ENCODE data around the gene RAB3GAP1. TPM values are rescaled to one million over a fixed set of nuclear protein-coding genes. Genes with fewer than 3 reads are reported as not detected.
"Not testable (repeated sequence)": the region's sequence is repeated elsewhere in the genome, so short reads cannot be mapped to it uniquely, and the experiment has no call there.

Gene RAB3GAP1
- total RNA-seq, 1 donor from 2014 or later, result 46.7 TPM

- DNase-seq (ENCODE audit: extremely low spot score, unreplicated experiment), result no peak
- Mint-ChIP-seq H3K4me1 (ENCODE audit: unreplicated experiment) (no peaks in the 10 kb centered on the region), H3K27me3 (ENCODE audit: unreplicated experiment) (peaks cover 41% of the 10 kb centered on the region), H3K9me3 (ENCODE audit: unreplicated experiment) (no peaks in the 10 kb centered on the region), H3K36me3 (ENCODE audit: unreplicated experiment) (no peaks in the 10 kb centered on the region), H3K4me3 (ENCODE audit: unreplicated experiment) (no peak overlapping the region), H3K27ac (ENCODE audit: unreplicated experiment) (no peak overlapping the region)
- TF ChIP-seq CTCF (IDR thresholded peaks at IDR 0.05), result no peak
These were observed 28.1 kb upstream of the RAB3GAP1 start for GRCh38 chr2:135023886-135024485.

- no peak for DNase-seq (ENCODE audit: extremely low spot score, unreplicated experiment)
- H3K9me3 Mint-ChIP-seq (ENCODE audit: unreplicated experiment), result peaks cover 7% of the 10 kb centered on the region
- H3K27me3 Mint-ChIP-seq (ENCODE audit: unreplicated experiment), result peaks cover 15% of the 10 kb centered on the region
- TF ChIP-seq CTCF (IDR thresholded peaks at IDR 0.05), result no peak
- H3K4me1 Mint-ChIP-seq (ENCODE audit: unreplicated experiment), result no peaks in the 10 kb centered on the region
- no peak overlapping the region for H3K4me3 Mint-ChIP-seq (ENCODE audit: unreplicated experiment)
- no peak overlapping the region for H3K27ac Mint-ChIP-seq (ENCODE audit: unreplicated experiment)
- no peaks in the 10 kb centered on the region for H3K36me3 Mint-ChIP-seq (ENCODE audit: unreplicated experiment)
These were observed 22.5 kb upstream of the RAB3GAP1 start for GRCh38 chr2:135029481-135030134.

GRCh38 chr2:135030826-135031225, 21.3 kb upstream of the RAB3GAP1 start:
- H3K27ac Mint-ChIP-seq (ENCODE audit: unreplicated experiment), result no peak overlapping the region

GRCh38 chr2:135033216-135033615, 18.9 kb upstream of the RAB3GAP1 start:
- not testable (repeated sequence) for H3K4me3 Mint-ChIP-seq (ENCODE audit: unreplicated experiment); H3K4me1 Mint-ChIP-seq (ENCODE audit: unreplicated experiment); H3K27me3 Mint-ChIP-seq (ENCODE audit: unreplicated experiment); H3K27ac Mint-ChIP-seq (ENCODE audit: unreplicated experiment); H3K9me3 Mint-ChIP-seq (ENCODE audit: unreplicated experiment); H3K36me3 Mint-ChIP-seq (ENCODE audit: unreplicated experiment); DNase-seq (ENCODE audit: extremely low spot score, unreplicated experiment)

More at GRCh38 chr2:135030826-135031225, 21.3 kb upstream of the RAB3GAP1 start:
- H3K4me1 Mint-ChIP-seq (ENCODE audit: unreplicated experiment), result no peaks in the 10 kb centered on the region
- H3K27me3 Mint-ChIP-seq (ENCODE audit: unreplicated experiment), result peaks cover 11% of the 10 kb centered on the region
- no peaks in the 10 kb centered on the region for H3K36me3 Mint-ChIP-seq (ENCODE audit: unreplicated experiment)
- H3K9me3 Mint-ChIP-seq (ENCODE audit: unreplicated experiment), result peaks cover 7% of the 10 kb centered on the region
- H3K4me3 Mint-ChIP-seq (ENCODE audit: unreplicated experiment), result no peak overlapping the region
- TF ChIP-seq CTCF (IDR thresholded peaks at IDR 0.05), result no peak
- no peak for DNase-seq (ENCODE audit: extremely low spot score, unreplicated experiment)

GRCh38 chr2:135037831-135038230, 14.3 kb upstream of the RAB3GAP1 start:
- Mint-ChIP-seq H3K4me1 (ENCODE audit: unreplicated experiment) (no peaks in the 10 kb centered on the region), H3K9me3 (ENCODE audit: unreplicated experiment) (no peaks in the 10 kb centered on the region), H3K27ac (ENCODE audit: unreplicated experiment) (no peak overlapping the region), H3K4me3 (ENCODE audit: unreplicated experiment) (no peak overlapping the region), H3K27me3 (ENCODE audit: unreplicated experiment) (peaks cover 16% of the 10 kb centered on the region), H3K36me3 (ENCODE audit: unreplicated experiment) (no peaks in the 10 kb centered on the region)
- DNase-seq (ENCODE audit: extremely low spot score, unreplicated experiment), result no peak
- TF ChIP-seq CTCF (IDR thresholded peaks at IDR 0.05), result no peak
